ENCODE results near the gene CNTN3. TPM values are rescaled to one million over a fixed set of nuclear protein-coding genes. Genes with fewer than 3 reads are reported as not detected.

The CNTN3 gene
- total and polyA plus RNA-seq, 4 experiments from 2014 or later: not detected

DNA sequence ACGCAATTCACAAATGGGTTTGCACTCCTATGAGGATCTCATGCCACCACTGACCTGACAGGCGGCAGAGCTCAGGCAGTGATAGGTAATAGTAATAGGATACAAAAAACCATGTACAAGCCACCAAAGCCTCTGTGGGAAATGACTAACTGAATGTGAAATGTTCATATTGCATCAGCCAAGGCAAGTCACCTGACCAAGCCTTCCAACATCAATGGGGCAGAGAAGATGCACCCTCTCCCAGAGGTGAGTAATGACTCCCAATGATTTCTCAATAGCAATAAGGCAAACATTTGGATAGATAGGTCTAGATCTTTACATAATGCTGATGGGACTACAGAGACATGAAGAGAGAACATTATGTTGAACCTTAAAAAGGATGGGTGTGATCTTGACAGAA is 14.9 kb downstream of the CNTN3 start:
- Histone ChIP-seq H3K36me3 (ENCODE audit: insufficient read depth, low read length) (no peaks in the 10 kb centered on the region), H3K9me3 (ENCODE audit: control insufficient read depth in 1 of 2, low read length in 2 of 2) (no peaks in the 10 kb centered on the region), H3K4me3 (ENCODE audit: low read length in 2 of 2) (no peak overlapping the region), H3K4me1 (ENCODE audit: insufficient read depth, low read length) (no peaks in the 10 kb centered on the region), H3K27me3 (ENCODE audit: insufficient read depth, low read length) (no peaks in the 10 kb centered on the region), H3K27ac (ENCODE audit: low read depth, low read length) (no peak overlapping the region)
- ChIA-PET CTCF (ENCODE audit: partially characterized antibody) (no interaction called here), POLR2A (ENCODE audit: partially characterized antibody) (no interaction called here)
- peaks cover 2 to 20% (median 11%) of the 10 kb centered on the region in 8 donors for H3K9me3 Mint-ChIP-seq
- H3K4me1 Mint-ChIP-seq: no peaks in the 10 kb centered on the region
- no peak overlapping the region for H3K27ac Mint-ChIP-seq
- H3K27me3 Mint-ChIP-seq: no peaks in the 10 kb centered on the region
- intact Hi-C loops (cut with micrococcal nuclease): no loop called here
- no peak overlapping the region for H3K4me3 Mint-ChIP-seq
- no peak for DNase-seq
- no peaks in the 10 kb centered on the region for H3K36me3 Mint-ChIP-seq

DNA sequence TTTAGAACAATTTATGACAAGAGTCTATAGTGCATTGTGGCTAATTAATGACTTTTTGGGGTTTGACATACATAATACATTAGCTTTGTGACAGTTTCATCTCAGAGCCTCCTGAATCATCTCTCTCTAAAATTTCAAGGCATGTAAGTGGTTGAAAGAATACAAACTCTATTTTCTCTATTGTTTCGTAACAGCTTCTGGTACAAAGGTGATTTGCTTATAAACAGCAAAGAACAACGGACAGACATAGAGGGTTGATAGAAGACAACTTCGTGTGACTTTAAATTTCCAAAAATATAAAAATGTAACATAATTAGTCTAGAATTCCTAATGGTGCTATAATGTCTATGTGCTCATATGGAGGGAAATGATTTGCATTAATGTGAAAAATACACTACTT is 21.3 kb downstream of the CNTN3 start:
- Histone ChIP-seq H3K4me1 (ENCODE audit: insufficient read depth, low read length) (no peaks in the 10 kb centered on the region), H3K9me3 (ENCODE audit: control insufficient read depth in 1 of 2, low read length in 2 of 2) (no peaks in the 10 kb centered on the region), H3K27ac (ENCODE audit: low read depth, low read length) (no peak overlapping the region), H3K36me3 (ENCODE audit: insufficient read depth, low read length) (no peaks in the 10 kb centered on the region), H3K4me3 (ENCODE audit: low read length in 2 of 2) (no peak overlapping the region), H3K27me3 (ENCODE audit: insufficient read depth, low read length) (no peaks in the 10 kb centered on the region)
- Mint-ChIP-seq H3K27me3 (no peaks in the 10 kb centered on the region), H3K4me3 (no peak overlapping the region), H3K36me3 (no peaks in the 10 kb centered on the region), H3K27ac (no peak overlapping the region), H3K4me1 (peaks cover 0 to 5% (median 0%) of the 10 kb centered on the region in 4 donors), H3K9me3 (peaks cover 3 to 12% (median 8%) of the 10 kb centered on the region in 8 donors)
- no peak for DNase-seq
- POLR2A ChIA-PET (ENCODE audit: partially characterized antibody): no interaction called here
- intact Hi-C loops (cut with micrococcal nuclease): no loop called here
- CTCF ChIA-PET (ENCODE audit: partially characterized antibody): no interaction called here

DNA sequence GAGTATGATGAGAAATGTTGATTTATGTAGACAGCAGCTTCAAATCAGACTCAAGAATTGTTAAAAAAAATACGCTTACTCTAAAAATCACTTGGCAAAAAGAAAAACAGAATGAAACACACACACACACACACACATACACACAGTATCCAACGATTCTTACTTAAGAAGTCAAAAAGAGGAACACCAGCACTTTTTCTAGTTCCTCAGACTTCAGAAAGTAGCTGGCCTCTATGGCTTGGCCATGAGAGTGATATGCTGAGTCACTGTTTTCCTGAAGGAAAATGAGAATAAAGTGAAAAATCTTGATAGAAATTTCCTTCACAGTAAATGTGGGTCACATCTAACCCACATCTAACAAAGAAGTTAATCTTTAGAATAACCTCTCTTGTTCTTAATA is 22.1 kb downstream of the CNTN3 start:
- no peak overlapping the region for H3K27ac Mint-ChIP-seq
- peaks cover 0 to 5% (median 0%) of the 10 kb centered on the region in 4 donors for H3K4me1 Mint-ChIP-seq
- Histone ChIP-seq H3K27ac (ENCODE audit: low read depth, low read length) (no peak overlapping the region), H3K4me3 (ENCODE audit: low read length in 2 of 2) (no peak overlapping the region), H3K36me3 (ENCODE audit: insufficient read depth, low read length) (no peaks in the 10 kb centered on the region), H3K4me1 (ENCODE audit: insufficient read depth, low read length) (no peaks in the 10 kb centered on the region), H3K9me3 (ENCODE audit: control insufficient read depth in 1 of 2, low read length in 2 of 2) (no peaks in the 10 kb centered on the region), H3K27me3 (ENCODE audit: insufficient read depth, low read length) (no peaks in the 10 kb centered on the region)
- H3K27me3 Mint-ChIP-seq: no peaks in the 10 kb centered on the region
- H3K9me3 Mint-ChIP-seq: peaks cover 2 to 14% (median 5%) of the 10 kb centered on the region in 8 donors
- ChIA-PET POLR2A (ENCODE audit: partially characterized antibody) (no interaction called here), CTCF (ENCODE audit: partially characterized antibody) (no interaction called here)
- intact Hi-C loops (cut with micrococcal nuclease): no loop called here
- no peak overlapping the region for H3K4me3 Mint-ChIP-seq
- DNase-seq: no peak
- H3K36me3 Mint-ChIP-seq: no peaks in the 10 kb centered on the region

DNA sequence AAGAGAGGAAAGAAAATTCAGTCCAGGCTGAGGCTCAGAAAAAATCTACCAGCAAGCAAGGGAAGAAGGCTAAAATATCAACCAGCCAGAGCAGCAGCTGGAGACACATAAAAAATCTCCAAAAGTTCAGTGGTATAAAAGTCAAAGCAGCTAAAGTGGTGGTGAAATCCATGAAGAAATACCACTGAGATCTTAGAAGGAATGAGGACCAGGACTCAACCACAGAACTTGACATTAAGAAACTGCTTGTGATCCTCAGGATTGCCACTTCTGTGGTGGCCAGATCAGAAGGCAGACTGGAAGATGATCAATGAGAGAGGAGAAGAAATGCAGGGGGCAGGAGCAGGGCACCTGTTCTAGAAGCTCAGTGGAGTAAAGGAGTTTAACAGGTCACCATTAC is 22.5 kb downstream of the CNTN3 start:
- Mint-ChIP-seq H3K9me3 (peaks cover 0 to 14% (median 3%) of the 10 kb centered on the region in 8 donors), H3K27ac (no peak overlapping the region), H3K36me3 (no peaks in the 10 kb centered on the region), H3K27me3 (no peaks in the 10 kb centered on the region), H3K4me3 (no peak overlapping the region), H3K4me1 (peaks cover 0 to 5% (median 0%) of the 10 kb centered on the region in 4 donors)
- intact Hi-C loops (cut with micrococcal nuclease): no loop called here
- Histone ChIP-seq H3K4me3 (ENCODE audit: low read length in 2 of 2) (no peak overlapping the region), H3K4me1 (ENCODE audit: insufficient read depth, low read length) (no peaks in the 10 kb centered on the region), H3K27ac (ENCODE audit: low read depth, low read length) (no peak overlapping the region), H3K9me3 (ENCODE audit: control insufficient read depth in 1 of 2, low read length in 2 of 2) (no peaks in the 10 kb centered on the region), H3K27me3 (ENCODE audit: insufficient read depth, low read length) (no peaks in the 10 kb centered on the region), H3K36me3 (ENCODE audit: insufficient read depth, low read length) (no peaks in the 10 kb centered on the region)
- ChIA-PET POLR2A (ENCODE audit: partially characterized antibody) (no interaction called here), CTCF (ENCODE audit: partially characterized antibody) (no interaction called here)
- no peak for DNase-seq

DNA sequence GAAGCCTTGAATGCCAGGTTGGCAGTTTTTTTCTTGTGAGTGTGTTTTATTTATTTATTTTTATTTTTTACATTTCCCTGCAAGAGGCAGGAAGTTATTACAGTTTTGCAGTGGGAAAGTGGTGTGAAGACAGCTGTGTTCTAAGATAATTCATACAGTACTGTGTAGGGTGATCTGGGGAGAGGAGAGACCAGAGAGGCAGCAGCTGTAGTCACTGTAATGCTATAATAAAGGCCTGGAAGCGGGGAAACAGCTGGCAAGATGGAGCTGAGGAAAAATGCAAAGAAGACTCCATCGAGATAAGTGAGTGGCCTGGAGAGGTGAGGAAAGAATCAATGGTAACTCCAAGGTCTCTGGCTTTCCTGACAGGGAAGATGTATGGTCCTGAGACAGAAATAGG is 23.1 kb downstream of the CNTN3 start:
- Mint-ChIP-seq H3K36me3 (no peaks in the 10 kb centered on the region), H3K4me1 (peaks cover 0 to 5% (median 0%) of the 10 kb centered on the region in 4 donors), H3K4me3 (no peak overlapping the region), H3K27ac (no peak overlapping the region), H3K27me3 (no peaks in the 10 kb centered on the region), H3K9me3 (peaks cover 0 to 12% (median 3%) of the 10 kb centered on the region in 8 donors)
- Histone ChIP-seq H3K36me3 (ENCODE audit: insufficient read depth, low read length) (no peaks in the 10 kb centered on the region), H3K4me3 (ENCODE audit: low read length in 2 of 2) (no peak overlapping the region), H3K4me1 (ENCODE audit: insufficient read depth, low read length) (no peaks in the 10 kb centered on the region), H3K27me3 (ENCODE audit: insufficient read depth, low read length) (no peaks in the 10 kb centered on the region), H3K27ac (ENCODE audit: low read depth, low read length) (no peak overlapping the region), H3K9me3 (ENCODE audit: control insufficient read depth in 1 of 2, low read length in 2 of 2) (no peaks in the 10 kb centered on the region)
- no peak for DNase-seq
- intact Hi-C loops (cut with micrococcal nuclease): no loop called here
- ChIA-PET CTCF (ENCODE audit: partially characterized antibody) (no interaction called here), POLR2A (ENCODE audit: partially characterized antibody) (no interaction called here)

DNA sequence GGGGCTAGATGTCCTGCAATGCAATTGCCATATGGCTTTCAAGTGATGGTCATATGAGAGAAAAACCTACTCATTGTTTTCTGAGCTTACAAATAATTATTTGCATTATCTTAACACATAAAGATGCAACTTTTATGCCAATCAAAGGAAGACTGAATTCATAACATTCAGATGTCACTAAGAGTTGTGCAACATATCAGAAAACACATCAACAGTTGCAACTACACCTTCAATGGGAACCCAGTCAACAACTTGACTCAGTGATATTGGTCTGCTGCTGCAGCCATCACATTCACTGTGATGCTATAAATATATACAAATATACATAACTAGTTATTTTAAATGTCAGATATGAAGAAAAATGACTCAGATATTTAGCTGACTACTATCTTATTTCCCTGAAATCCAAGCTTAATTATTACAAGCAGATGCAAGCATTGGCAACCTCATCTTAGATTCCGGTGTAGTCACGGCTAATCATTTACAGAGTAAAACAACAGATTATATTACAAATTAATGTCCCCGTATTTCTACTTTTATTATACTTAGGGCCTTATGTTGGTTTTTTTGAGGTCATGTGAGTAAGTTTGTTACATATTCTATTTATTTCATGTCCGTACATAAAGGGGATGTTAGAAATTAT is 23.7 kb downstream of the CNTN3 start:
- POLR2A ChIA-PET (ENCODE audit: partially characterized antibody): no interaction called here
- Mint-ChIP-seq H3K9me3 (peaks cover 0 to 12% (median 3%) of the 10 kb centered on the region in 8 donors), H3K4me1 (peaks cover 0 to 5% (median 0%) of the 10 kb centered on the region in 4 donors), H3K27ac (no peak overlapping the region), H3K36me3 (no peaks in the 10 kb centered on the region), H3K4me3 (no peak overlapping the region), H3K27me3 (no peaks in the 10 kb centered on the region)
- CTCF ChIA-PET (ENCODE audit: partially characterized antibody): no interaction called here
- no peak overlapping the region for H3K27ac ChIP-seq (ENCODE audit: low read depth, low read length)
- DNase-seq: no peak
- no peaks in the 10 kb centered on the region for H3K9me3 ChIP-seq (ENCODE audit: control insufficient read depth in 1 of 2, low read length in 2 of 2)
- H3K4me3 ChIP-seq (ENCODE audit: low read length in 2 of 2): no peak overlapping the region
- no peaks in the 10 kb centered on the region for H3K27me3 ChIP-seq (ENCODE audit: insufficient read depth, low read length)
- H3K4me1 ChIP-seq (ENCODE audit: insufficient read depth, low read length): no peaks in the 10 kb centered on the region
- intact Hi-C loops (cut with micrococcal nuclease): no loop called here
- H3K36me3 ChIP-seq (ENCODE audit: insufficient read depth, low read length): no peaks in the 10 kb centered on the region

DNA sequence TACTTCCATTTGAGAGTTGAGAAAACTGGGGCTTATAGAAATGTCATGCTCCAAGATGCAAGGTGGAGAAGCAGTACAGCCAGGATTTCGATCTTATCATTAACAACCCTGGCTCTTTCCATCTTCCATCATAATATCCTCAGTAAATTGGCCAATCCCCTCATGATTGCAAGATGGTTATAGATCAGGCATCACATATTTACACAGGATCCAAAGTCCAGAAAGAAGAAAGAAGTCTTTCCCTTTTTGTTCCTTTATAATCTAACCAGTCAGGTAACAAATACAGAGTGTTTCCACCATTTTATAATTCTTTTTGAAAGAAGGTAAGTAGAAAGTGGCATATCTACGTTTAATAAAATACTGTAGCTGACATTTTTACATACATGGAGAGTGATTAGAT is 29.7 kb downstream of the CNTN3 start:
- H3K9me3 ChIP-seq (ENCODE audit: control insufficient read depth in 1 of 2, low read length in 2 of 2): no peaks in the 10 kb centered on the region
- H3K4me3 ChIP-seq (ENCODE audit: low read length in 2 of 2): no peak overlapping the region
- Mint-ChIP-seq H3K9me3 (peaks cover 2 to 9% (median 6%) of the 10 kb centered on the region in 8 donors), H3K4me3 (no peak overlapping the region), H3K27me3 (no peaks in the 10 kb centered on the region), H3K36me3 (no peaks in the 10 kb centered on the region), H3K27ac (no peak overlapping the region), H3K4me1 (no peaks in the 10 kb centered on the region)
- H3K4me1 ChIP-seq (ENCODE audit: insufficient read depth, low read length): no peaks in the 10 kb centered on the region
- no peak overlapping the region for H3K27ac ChIP-seq (ENCODE audit: low read depth, low read length)
- no peak for DNase-seq
- ChIA-PET CTCF (ENCODE audit: partially characterized antibody) (no interaction called here), POLR2A (ENCODE audit: partially characterized antibody) (no interaction called here)
- no peaks in the 10 kb centered on the region for H3K27me3 ChIP-seq (ENCODE audit: insufficient read depth, low read length)
- intact Hi-C loops (cut with micrococcal nuclease): no loop called here
- no peaks in the 10 kb centered on the region for H3K36me3 ChIP-seq (ENCODE audit: insufficient read depth, low read length)

DNA sequence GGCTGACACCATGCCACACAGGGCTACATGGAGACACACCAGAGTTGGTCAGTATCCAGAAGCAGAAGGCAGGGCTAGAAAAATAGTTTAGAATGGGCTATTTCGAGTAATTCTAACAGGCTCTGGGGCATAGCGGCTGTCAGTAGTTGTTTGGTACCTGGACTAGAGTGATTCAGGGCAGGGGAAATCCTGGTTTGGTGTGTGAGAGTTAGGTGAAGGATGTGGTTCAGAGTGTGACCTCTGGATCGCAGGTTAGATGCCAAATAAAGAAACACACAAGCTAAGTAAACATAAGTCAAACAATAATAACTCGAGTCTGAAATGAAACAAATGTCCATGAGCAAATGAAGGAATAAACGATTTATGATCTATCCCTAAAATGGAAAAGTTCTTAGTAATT is 31.5 kb downstream of the CNTN3 start:
- no peaks in the 10 kb centered on the region for H3K4me1 ChIP-seq (ENCODE audit: insufficient read depth, low read length)
- no peak for DNase-seq
- Mint-ChIP-seq H3K9me3 (peaks cover 2 to 10% (median 7%) of the 10 kb centered on the region in 8 donors), H3K4me1 (no peaks in the 10 kb centered on the region), H3K4me3 (no peak overlapping the region), H3K27ac (peak overlapping the region in 1 of 7 donors; percentile 13), H3K27me3 (no peaks in the 10 kb centered on the region), H3K36me3 (no peaks in the 10 kb centered on the region)
- no peaks in the 10 kb centered on the region for H3K9me3 ChIP-seq (ENCODE audit: control insufficient read depth in 1 of 2, low read length in 2 of 2)
- no peak overlapping the region for H3K4me3 ChIP-seq (ENCODE audit: low read length in 2 of 2)
- ChIA-PET POLR2A (ENCODE audit: partially characterized antibody) (no interaction called here), CTCF (ENCODE audit: partially characterized antibody) (no interaction called here)
- intact Hi-C loops (cut with micrococcal nuclease): no loop called here
- H3K27me3 ChIP-seq (ENCODE audit: insufficient read depth, low read length): no peaks in the 10 kb centered on the region
- H3K27ac ChIP-seq (ENCODE audit: low read depth, low read length): no peak overlapping the region
- H3K36me3 ChIP-seq (ENCODE audit: insufficient read depth, low read length): no peaks in the 10 kb centered on the region
